ENCODE data around the gene TRPV3. TPM values are rescaled to one million over a fixed set of nuclear protein-coding genes. Genes with fewer than 3 reads are reported as not detected.

TRPV3 gene
- total RNA-seq, 1 donor from 2014 or later, result 0.27 TPM

GRCh38 chr17:3551189-3551588, 6.4 kb downstream of the TRPV3 start:
- Mint-ChIP-seq H3K27me3 (ENCODE audit: low read depth) (peaks cover 7% of the 10 kb centered on the region), H3K4me3 (ENCODE audit: unreplicated experiment) (no peak overlapping the region), H3K27ac (ENCODE audit: unreplicated experiment) (no peak overlapping the region), H3K4me1 (ENCODE audit: low read depth) (no peaks in the 10 kb centered on the region), H3K36me3 (ENCODE audit: low read depth) (no peaks in the 10 kb centered on the region), H3K9me3 (ENCODE audit: low read depth) (peaks cover 9% of the 10 kb centered on the region)
- no peak for TF ChIP-seq CTCF (IDR thresholded peaks at IDR 0.05)
- no peak for DNase-seq (ENCODE audit: low spot score)

GRCh38 chr17:3549610-3550162, 7.9 kb downstream of the TRPV3 start:
- TF ChIP-seq CTCF (IDR thresholded peaks at IDR 0.05), result no peak
- no peak for DNase-seq (ENCODE audit: low spot score)
- Mint-ChIP-seq H3K4me1 (ENCODE audit: low read depth) (no peaks in the 10 kb centered on the region), H3K27ac (ENCODE audit: unreplicated experiment) (no peak overlapping the region), H3K4me3 (ENCODE audit: unreplicated experiment) (no peak overlapping the region), H3K9me3 (ENCODE audit: low read depth) (peaks cover 9% of the 10 kb centered on the region), H3K27me3 (ENCODE audit: low read depth) (peaks cover 7% of the 10 kb centered on the region), H3K36me3 (ENCODE audit: low read depth) (no peaks in the 10 kb centered on the region)

GRCh38 chr17:3547628-3548027, 10.0 kb downstream of the TRPV3 start:
- Mint-ChIP-seq H3K27ac (ENCODE audit: unreplicated experiment) (no peak overlapping the region), H3K27me3 (ENCODE audit: low read depth) (peaks cover 7% of the 10 kb centered on the region), H3K9me3 (ENCODE audit: low read depth) (peaks cover 9% of the 10 kb centered on the region), H3K4me3 (ENCODE audit: unreplicated experiment) (no peak overlapping the region), H3K4me1 (ENCODE audit: low read depth) (no peaks in the 10 kb centered on the region), H3K36me3 (ENCODE audit: low read depth) (no peaks in the 10 kb centered on the region)
- TF ChIP-seq CTCF (IDR thresholded peaks at IDR 0.05), result no peak
- DNase-seq (ENCODE audit: low spot score), result no peak

- Mint-ChIP-seq H3K27me3 (ENCODE audit: low read depth) (peaks cover 7% of the 10 kb centered on the region), H3K9me3 (ENCODE audit: low read depth) (peaks cover 9% of the 10 kb centered on the region), H3K27ac (ENCODE audit: unreplicated experiment) (no peak overlapping the region), H3K36me3 (ENCODE audit: low read depth) (no peaks in the 10 kb centered on the region), H3K4me3 (ENCODE audit: unreplicated experiment) (no peak overlapping the region), H3K4me1 (ENCODE audit: low read depth) (no peaks in the 10 kb centered on the region)
- DNase-seq (ENCODE audit: low spot score), result no peak
- no peak for TF ChIP-seq CTCF (IDR thresholded peaks at IDR 0.05)
Measured at GRCh38 chr17:3546997-3547396, 10.6 kb downstream of the TRPV3 start.

- Mint-ChIP-seq H3K27ac (ENCODE audit: unreplicated experiment) (no peak overlapping the region), H3K36me3 (ENCODE audit: low read depth) (no peaks in the 10 kb centered on the region), H3K9me3 (ENCODE audit: low read depth) (peaks cover 9% of the 10 kb centered on the region), H3K4me3 (ENCODE audit: unreplicated experiment) (no peak overlapping the region), H3K4me1 (ENCODE audit: low read depth) (no peaks in the 10 kb centered on the region), H3K27me3 (ENCODE audit: low read depth) (peaks cover 7% of the 10 kb centered on the region)
- no peak for DNase-seq (ENCODE audit: low spot score)
- TF ChIP-seq CTCF (IDR thresholded peaks at IDR 0.05), result no peak
Measured at GRCh38 chr17:3546521-3546920, 11.1 kb downstream of the TRPV3 start.

All from chondrocyte (in vitro differentiated cells).